Endothelial cell of umbilical vein (primary cell): ENCODE results near the gene MYO1C. TPM values are rescaled to one million over a fixed set of nuclear protein-coding genes. Genes with fewer than 3 reads are reported as not detected.

Experiments
- BruUV-seq: library from RNA; stranded (reverse); fragments of 400-500 nt; replicated peaks from 2 replicates; lab custom pipeline; 2021; lab: Mats Ljungman, UMichigan
- CTCF ChIA-PET: fragments of 300-600, 350-600 bp; sonication (Branson Sonifier 250); formaldehyde crosslinking; loops from one replicate; lab custom pipeline; 2021; ENCODE audit warnings: antibody characterized with exemption, inconsistent platforms; lab: Charles Lee
- POLR2A ChIA-PET: fragments of 300-600, 350-600 bp; sonication (Branson Sonifier 250); formaldehyde crosslinking; loops from one replicate; lab custom pipeline; 2021; ENCODE audit warnings: antibody characterized with exemption, inconsistent platforms; lab: Charles Lee
- DNase-seq: peaks from one replicate; pipeline ENCODE4 v3.0.0-alpha.2; 2011; ENCODE audit warnings: low read depth, low spot score
- FAIRE-seq: peaks from 2 replicates; lab custom pipeline; 2011; peaks lifted over from hg19 to GRCh38; lab: Jason Lieb, UNC
- H2AFZ ChIP-seq: 2 replicates; pipeline ENCODE4 v1.6.0; 2012; ENCODE audit warnings: low read depth, low read length, control low read depth, inconsistent platforms
- H3K27ac ChIP-seq: 2 replicates; pipeline ENCODE4 v1.5.1; 2011; ENCODE audit warnings: low read depth, mild to moderate bottlenecking, control low read depth, low read length, moderate library complexity; ENCODE audit not compliant: insufficient read depth
- H3K27me3 ChIP-seq, 2 experiments: 2 replicates each; pipeline versions ENCODE4 v1.6.0 to v1.6.1; 2011; ENCODE audit warnings: low read length in 2 of 2, mixed read lengths in 1 of 2; ENCODE audit not compliant: control insufficient read depth in 2 of 2, insufficient read depth in 2 of 2
- H3K36me3 ChIP-seq, 2 experiments: 2 replicates in 1 of 2; 3 replicates in 1 of 2; pipeline ENCODE4 v1.5.1; 2011; ENCODE audit warnings: low read length in 2 of 2, mild to moderate bottlenecking in 1 of 2, moderate library complexity in 1 of 2; ENCODE audit not compliant: control insufficient read depth in 2 of 2, insufficient read depth in 2 of 2; ENCODE audit errors: extremely low read depth in 1 of 2
- H3K4me1 ChIP-seq: 3 replicates; pipeline ENCODE4 v1.5.1; 2011; ENCODE audit warnings: mild to moderate bottlenecking, low read length; ENCODE audit not compliant: control insufficient read depth, insufficient read depth; ENCODE audit errors: extremely low read depth
- H3K4me2 ChIP-seq: 2 replicates; pipeline ENCODE4 v1.6.1; 2011; ENCODE audit warnings: low read length, control low read depth, mixed read lengths; ENCODE audit not compliant: insufficient read depth
- H3K4me3 ChIP-seq, 3 experiments: fragments of 200-600 bp in 1 of 3; sonication (generic), shearing (Covaris generic) in 1 of 3; replicated peaks in 1 of 3; 2 replicates each; pipeline ENCODE4 v1.5.1; 2011 to 2016; ENCODE audit warnings: control low read depth in 3 of 3, low read length in 3 of 3, mild to moderate bottlenecking in 2 of 3, inconsistent platforms in 1 of 3, low read depth in 1 of 3, moderate library complexity in 1 of 3; ENCODE audit not compliant: insufficient read depth in 1 of 3
- H3K79me2 ChIP-seq: 2 replicates; pipeline ENCODE4 v1.6.0; 2012; ENCODE audit warnings: low read length, inconsistent platforms; ENCODE audit not compliant: control insufficient read depth, insufficient read depth
- H3K9ac ChIP-seq: replicated peaks from 2 replicates; pipeline ENCODE3; 2011; ENCODE audit warnings: low read length, control low read depth; ENCODE audit not compliant: insufficient read depth; ENCODE audit errors: extremely low read depth
- H3K9me1 ChIP-seq: replicated peaks from 3 replicates; pipeline ENCODE4 v1.6.0; 2011; ENCODE audit warnings: mild to moderate bottlenecking, low read length; ENCODE audit not compliant: control insufficient read depth, insufficient read depth; ENCODE audit errors: extremely low read depth
- H3K9me3 ChIP-seq: replicated peaks from 2 replicates; pipeline ENCODE4 v1.5.1; 2012; ENCODE audit warnings: low read length, inconsistent platforms; ENCODE audit not compliant: control insufficient read depth, insufficient read depth
- H4K20me1 ChIP-seq: replicated peaks from 2 replicates; pipeline ENCODE3; 2011; ENCODE audit warnings: mild to moderate bottlenecking, low read length; ENCODE audit not compliant: control insufficient read depth, insufficient read depth; ENCODE audit errors: extremely low read depth
- FOS ChIP-seq: IDR thresholded peaks from 2 replicates; pipeline ENCODE4 v1.6.1; 2011; ENCODE audit warnings: mild to moderate bottlenecking, low read length, moderate library complexity, borderline replicate concordance; ENCODE audit not compliant: insufficient read depth
- GATA2 ChIP-seq: IDR thresholded peaks from 2 replicates; pipeline ENCODE4 v1.7.0; 2011; ENCODE audit warnings: low read depth, mild to moderate bottlenecking, moderate library complexity, mixed read lengths, low read length; ENCODE audit not compliant: insufficient read length, insufficient read depth
- MYC ChIP-seq: IDR thresholded peaks from one replicate; pipeline ENCODE4 v1.6.1; 2011; ENCODE audit warnings: mild to moderate bottlenecking, low read depth, low read length
- POLR2A ChIP-seq: IDR thresholded peaks from 2 replicates; pipeline ENCODE4 v1.6.1; 2012; ENCODE audit warnings: low read depth, mild to moderate bottlenecking, control low read depth, low read length
- POLR2AphosphoS5 ChIP-seq: IDR thresholded peaks from 2 replicates; pipeline ENCODE4 v1.6.1; 2012; ENCODE audit warnings: low read depth, mild to moderate bottlenecking, control low read depth, low read length, moderate library complexity; ENCODE audit not compliant: insufficient read depth
- dilution Hi-C: fragments of 300-500 bp; cut with MboI; formaldehyde crosslinking; loops from one replicate; pipeline ENCODE4 v1.15.0; 2019; ENCODE audit warnings: low sequenced_read_pairs; ENCODE audit not compliant: extremely low pct_ligation_motif_present
- intact Hi-C: fragments of 100-400 bp; cut with micrococcal nuclease; formaldehyde crosslinking; loops from one replicate; pipeline ENCODE4 v1.10.0; 2022
- polyA plus RNA-seq, 4 experiments: library from polyadenylated mRNA; depleted of rRNA in 3 of 4; stranded (reverse) in 3 of 4; unstranded in 1 of 4; fragments of >200 nt; gene quantifications; 2 replicates each; pipeline versions ENCODE4 v1.2.1 to v1.2.3, GENCODE V29; 2011 to 2012; ENCODE audit warnings: missing spikeins in 1 of 4
- total RNA-seq: library from RNA; stranded (reverse); gene quantifications from 2 replicates; pipeline ENCODE4 v1.2.3, GENCODE V29; 2021
- TF ChIP-seq, protein P1 (sequence below), 2 donors: IDR thresholded peaks; 1 replicate in 1 of 2; 2 replicates in 1 of 2; pipeline ENCODE4 v1.5.1; 2011; ENCODE audit warnings: low read length in 2 of 2, mild to moderate bottlenecking in 2 of 2, moderate library complexity in 2 of 2, control low read depth in 1 of 2, inconsistent platforms in 1 of 2, low read depth in 1 of 2; ENCODE audit not compliant: insufficient read depth in 1 of 2; ENCODE audit errors: extremely low read depth in 1 of 2

MYO1C gene
- total and polyA plus RNA-seq, 2 donors (not counting 3 experiments of a cell fraction or from before 2014, with no cell fraction given) = 141 to 206 TPM

- Histone ChIP-seq H3K79me2 (no peaks in the 10 kb centered on the region), H4K20me1 (no peaks in the 10 kb centered on the region), H3K9me1 (no peaks in the 10 kb centered on the region), H3K9me3 (no peaks in the 10 kb centered on the region), H3K36me3 (peaks cover 0 to 14% of the 10 kb centered on the region in 2 experiments), H2AFZ (no peak overlapping the region), H3K4me2 (no peak overlapping the region), H3K9ac (no peak overlapping the region), H3K4me3 (no peak overlapping the region), H3K27me3 (no peaks in the 10 kb centered on the region), H3K4me1 (peaks cover 21% of the 10 kb centered on the region), H3K27ac (no peak overlapping the region)
- ChIA-PET POLR2A (no interaction called here), CTCF (interaction anchor here (1.1 to 6.0 kb wide), 4 partner anchors 11 to 96 kb away, joined by 3 to 30 read pairs (median 15); partner anchors contain the start of gene INPP5K)
- dilution Hi-C loops = no loop called here
- intact Hi-C loops = no loop called here
- no TSS peak for BruUV-seq
- DNase-seq = no peak
- TF ChIP-seq POLR2AphosphoS5 (no peak), GATA2 (no peak), MYC (no peak), FOS (no peak), POLR2A (peak; percentile 55)
- TF ChIP-seq, protein P1, sequence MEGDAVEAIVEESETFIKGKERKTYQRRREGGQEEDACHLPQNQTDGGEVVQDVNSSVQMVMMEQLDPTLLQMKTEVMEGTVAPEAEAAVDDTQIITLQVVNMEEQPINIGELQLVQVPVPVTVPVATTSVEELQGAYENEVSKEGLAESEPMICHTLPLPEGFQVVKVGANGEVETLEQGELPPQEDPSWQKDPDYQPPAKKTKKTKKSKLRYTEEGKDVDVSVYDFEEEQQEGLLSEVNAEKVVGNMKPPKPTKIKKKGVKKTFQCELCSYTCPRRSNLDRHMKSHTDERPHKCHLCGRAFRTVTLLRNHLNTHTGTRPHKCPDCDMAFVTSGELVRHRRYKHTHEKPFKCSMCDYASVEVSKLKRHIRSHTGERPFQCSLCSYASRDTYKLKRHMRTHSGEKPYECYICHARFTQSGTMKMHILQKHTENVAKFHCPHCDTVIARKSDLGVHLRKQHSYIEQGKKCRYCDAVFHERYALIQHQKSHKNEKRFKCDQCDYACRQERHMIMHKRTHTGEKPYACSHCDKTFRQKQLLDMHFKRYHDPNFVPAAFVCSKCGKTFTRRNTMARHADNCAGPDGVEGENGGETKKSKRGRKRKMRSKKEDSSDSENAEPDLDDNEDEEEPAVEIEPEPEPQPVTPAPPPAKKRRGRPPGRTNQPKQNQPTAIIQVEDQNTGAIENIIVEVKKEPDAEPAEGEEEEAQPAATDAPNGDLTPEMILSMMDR (IDR thresholded peaks at IDR 0.05; ENCODE audit: extremely low read depth in 1 of 2, insufficient read depth in 1 of 2, low read depth in 1 of 2, low read length in 2 of 2) = no peak
- FAIRE-seq = peak; percentile 15
Measured at GRCh38 chr17:1461198-1461944, 31.1 kb downstream of the MYO1C start.
